ENCODE results near the gene KLF12.

Gene KLF12

GRCh38 chr13:74134777-74135325, 647 bp upstream of the KLF12 start:
- DNase-seq = no peak

- DNase-seq = peak; percentile 95
Observed at GRCh38 chr13:74133657-74134201, 475 bp downstream of the KLF12 start.

GRCh38 chr13:74132776-74133656, 1.2 kb downstream of the KLF12 start:
- peak; percentile 50 for DNase-seq

GRCh38 chr13:74132152-74132775, 1.9 kb downstream of the KLF12 start:
- DNase-seq = no peak

GRCh38 chr13:74131227-74131626, 3.0 kb downstream of the KLF12 start:
- no peak for DNase-seq

GRCh38 chr13:74129500-74130191, 4.6 kb downstream of the KLF12 start:
- peak; percentile 60 for DNase-seq

GRCh38 chr13:74128156-74128767, 5.9 kb downstream of the KLF12 start:
- DNase-seq = peak; percentile 37

- no peak for DNase-seq
Observed at GRCh38 chr13:74118328-74118727, 15.9 kb downstream of the KLF12 start.

GRCh38 chr13:74117207-74117705, 16.9 kb downstream of the KLF12 start:
- DNase-seq = no peak

- DNase-seq = peak; percentile 85
Observed at GRCh38 chr13:74115133-74115532, 19.1 kb downstream of the KLF12 start.

GRCh38 chr13:74114641-74115040, 19.6 kb downstream of the KLF12 start:
- DNase-seq = peak; percentile 2

GRCh38 chr13:74114202-74114601, 20.0 kb downstream of the KLF12 start:
- peak; percentile 72 for DNase-seq

GRCh38 chr13:74111901-74112824, 22.0 kb downstream of the KLF12 start:
- DNase-seq = no peak

GRCh38 chr13:74111399-74111798, 22.8 kb downstream of the KLF12 start:
- no peak for DNase-seq

- DNase-seq = no peak
Observed at GRCh38 chr13:74110053-74110452, 24.2 kb downstream of the KLF12 start.

GRCh38 chr13:74107598-74107997, 26.6 kb downstream of the KLF12 start:
- no peak for DNase-seq

- no peak for DNase-seq
Observed at GRCh38 chr13:74105871-74106270, 28.3 kb downstream of the KLF12 start.

- no peak for DNase-seq
Observed at GRCh38 chr13:74104661-74105275, 29.4 kb downstream of the KLF12 start.

- DNase-seq = no peak
Observed at GRCh38 chr13:74103970-74104555, 30.1 kb downstream of the KLF12 start.

- no peak for DNase-seq
Observed at GRCh38 chr13:74103196-74103595, 31.0 kb downstream of the KLF12 start.
